HuH-7.5 (cell line): Measurements from ENCODE around the gene RARA.
"Not testable (repeated sequence)": the region's sequence is repeated elsewhere in the genome, so short reads cannot be mapped to it uniquely, and the experiment has no call there.

Experiments
- DNase-seq: peaks from one replicate; pipeline ENCODE4 v3.0.0; 2011; ENCODE audit warnings: low spot score

Gene RARA

GRCh38 chr17:40298726-40299125, 10.3 kb upstream of the RARA start:
- no peak for DNase-seq

- DNase-seq = not testable (repeated sequence)
These were observed 9.7 kb upstream of the RARA start for GRCh38 chr17:40299159-40299757.

GRCh38 chr17:40301315-40301714, 7.7 kb upstream of the RARA start:
- no peak for DNase-seq

GRCh38 chr17:40303009-40303657, 5.8 kb upstream of the RARA start:
- no peak for DNase-seq

- DNase-seq = no peak
These were observed 5.0 kb upstream of the RARA start for GRCh38 chr17:40303708-40304551.

- not testable (repeated sequence) for DNase-seq
These were observed 4.5 kb upstream of the RARA start for GRCh38 chr17:40304552-40304863.

GRCh38 chr17:40304866-40305265, 4.1 kb upstream of the RARA start:
- not testable (repeated sequence) for DNase-seq

GRCh38 chr17:40306395-40306794, 2.6 kb upstream of the RARA start:
- no peak for DNase-seq

GRCh38 chr17:40307001-40307730, 1.8 kb upstream of the RARA start:
- no peak for DNase-seq

- no peak for DNase-seq
These were observed 1.2 kb upstream of the RARA start for GRCh38 chr17:40307740-40308239.

- DNase-seq = no peak
These were observed 1.1 kb downstream of the RARA start for GRCh38 chr17:40309949-40310510.

GRCh38 chr17:40310882-40311391, 2.0 kb downstream of the RARA start:
- no peak for DNase-seq

- no peak for DNase-seq
These were observed 2.6 kb downstream of the RARA start for GRCh38 chr17:40311575-40311974.

- no peak for DNase-seq
These were observed 3.3 kb downstream of the RARA start for GRCh38 chr17:40312131-40312731.

GRCh38 chr17:40312893-40313667, 4.1 kb downstream of the RARA start:
- DNase-seq = no peak

GRCh38 chr17:40313668-40314583, 4.9 kb downstream of the RARA start:
- no peak for DNase-seq

GRCh38 chr17:40314584-40314956, 5.6 kb downstream of the RARA start:
- no peak for DNase-seq

GRCh38 chr17:40315206-40315605, 6.2 kb downstream of the RARA start:
- no peak for DNase-seq
